SK-N-SH (cell line): ENCODE results near the gene SLC16A12. TPM values are rescaled to one million over a fixed set of nuclear protein-coding genes. Genes with fewer than 3 reads are reported as not detected.
A peak's percentile ranks its signal among the peaks of the same experiment; 100 is the strongest.

ENCODE experiments used
- CTCF ChIA-PET: fragments of 300-600, 350-600 bp; formaldehyde crosslinking; extraction: SDS; loops from one replicate; lab custom pipeline; 2021; lab: Yijun Ruan, JAX
- POLR2A ChIA-PET: fragments of 350-600 bp; sonication (Branson Sonifier 250); formaldehyde crosslinking; extraction: SDS; loops from one replicate; lab custom pipeline; 2020; ENCODE audit warnings: antibody characterized with exemption, inconsistent platforms; lab: Yijun Ruan, JAX
- DNase-seq: peaks from one replicate; pipeline ENCODE4 v3.0.0; 2012
- H2AFZ ChIP-seq: fragments of 200-600 bp; sonication (generic); 2 replicates; pipeline ENCODE4 v1.8.1; 2016; ENCODE audit warnings: antibody characterized with exemption, mild to moderate bottlenecking, low read depth
- H3F3A ChIP-seq: fragments of 200-600 bp; sonication (generic); replicated peaks from 2 replicates; pipeline ENCODE3; 2016; ENCODE audit warnings: antibody characterized with exemption, mild to moderate bottlenecking; ENCODE audit not compliant: insufficient read depth
- H3K27ac ChIP-seq, 2 experiments: fragments of 200-500 bp in 1 of 2; fragments of 200-600 bp in 1 of 2; sonication (Bioruptor generic) in 1 of 2; sonication (generic), shearing (Covaris generic) in 1 of 2; 2 replicates each; pipeline versions ENCODE4 v1.5.1 to v1.6.1; 2014 to 2016; ENCODE audit warnings: low read depth in 2 of 2, inconsistent platforms in 1 of 2, low read length in 1 of 2, mild to moderate bottlenecking in 1 of 2, mixed read lengths in 1 of 2
- H3K27me3 ChIP-seq: fragments of 200-600 bp; sonication (generic), shearing (Covaris generic); 2 replicates; pipeline ENCODE4 v1.6.1; 2016; ENCODE audit warnings: mixed run types; ENCODE audit not compliant: insufficient read depth
- H3K36me3 ChIP-seq, 2 experiments: fragments of 200-500 bp in 1 of 2; fragments of 200-600 bp in 1 of 2; sonication (Bioruptor generic) in 1 of 2; sonication (generic) in 1 of 2; replicated peaks in 1 of 2; 2 replicates each; pipeline versions ENCODE3 to v1.5.1; 2014 to 2016; ENCODE audit warnings: low read length in 1 of 2, mild to moderate bottlenecking in 1 of 2; ENCODE audit not compliant: insufficient read depth in 2 of 2, control insufficient read depth in 1 of 2
- H3K4me1 ChIP-seq, 2 experiments: fragments of 200-500 bp in 1 of 2; fragments of 200-600 bp in 1 of 2; sonication (Bioruptor generic) in 1 of 2; sonication (generic), shearing (Covaris generic) in 1 of 2; 2 replicates each; pipeline versions ENCODE4 v1.5.1 to v1.6.1; 2014 to 2016; ENCODE audit warnings: low read depth in 1 of 2, low read length in 1 of 2, mixed run types in 1 of 2; ENCODE audit not compliant: insufficient read depth in 2 of 2, control insufficient read depth in 1 of 2
- H3K4me2 ChIP-seq: fragments of 200-600 bp; sonication (generic), shearing (Covaris generic); 2 replicates; pipeline ENCODE4 v1.6.1; 2017; ENCODE audit warnings: mixed run types
- H3K4me3 ChIP-seq, 2 experiments: fragments of 200-500 bp in 1 of 2; fragments of 200-600 bp in 1 of 2; sonication (Bioruptor generic) in 1 of 2; sonication (generic), shearing (Covaris generic) in 1 of 2; 2 replicates each; pipeline versions ENCODE4 v1.5.1 to v1.8.1; 2014 to 2016; ENCODE audit warnings: low read depth in 2 of 2, inconsistent platforms in 1 of 2, low read length in 1 of 2, mild to moderate bottlenecking in 1 of 2, mixed read lengths in 1 of 2, moderate library complexity in 1 of 2
- H3K79me2 ChIP-seq: fragments of 200-600 bp; sonication (generic); 2 replicates; pipeline ENCODE4 v1.8.1; 2017; ENCODE audit warnings: mild to moderate bottlenecking; ENCODE audit not compliant: insufficient read depth
- H3K9ac ChIP-seq: fragments of 200-600 bp; sonication (generic); 2 replicates; pipeline ENCODE4 v1.6.1; 2017; ENCODE audit warnings: mixed run types
- H3K9me2 ChIP-seq: fragments of 200-600 bp; sonication (generic); 2 replicates; pipeline ENCODE4 v1.6.1; 2017; ENCODE audit warnings: mixed run types
- H3K9me3 ChIP-seq: fragments of 200-600 bp; sonication (generic); 2 replicates; pipeline ENCODE4 v1.6.1; 2017; ENCODE audit warnings: mixed run types, mild to moderate bottlenecking, moderate library complexity
- H4K20me1 ChIP-seq: fragments of 200-600 bp; sonication (generic); 2 replicates; pipeline ENCODE4 v1.6.1; 2017; ENCODE audit warnings: mild to moderate bottlenecking, mixed run types; ENCODE audit not compliant: insufficient read depth
- EP300 ChIP-seq, 2 experiments: IDR thresholded peaks; 2 replicates each; pipeline versions ENCODE4 v1.4.0 to v1.6.1; 2012; ENCODE audit warnings: borderline replicate concordance in 1 of 2, low read depth in 1 of 2, low read length in 1 of 2
- FOXJ3 ChIP-seq: sonication (generic); formaldehyde crosslinking; IDR thresholded peaks from 2 replicates; pipeline ENCODE4 v1.5.1; 2020; ENCODE audit warnings: mild to moderate bottlenecking, missing genetic modification reagents
- FOXM1 ChIP-seq: IDR thresholded peaks from 2 replicates; pipeline ENCODE4 v1.4.0; 2012; ENCODE audit warnings: low read depth, mild to moderate bottlenecking
- GATA2 ChIP-seq: sonication (generic); formaldehyde crosslinking; IDR thresholded peaks from 2 replicates; pipeline ENCODE4 v1.5.0; 2020; ENCODE audit warnings: mild to moderate bottlenecking, missing genetic modification reagents
- MXI1 ChIP-seq: IDR thresholded peaks from 2 replicates; pipeline ENCODE4 v1.6.1; 2012; ENCODE audit warnings: mild to moderate bottlenecking, low read depth, low read length, improper control_type of control experiment
- NFIC ChIP-seq: IDR thresholded peaks from 2 replicates; pipeline ENCODE4 v1.4.0; 2012; ENCODE audit warnings: borderline replicate concordance
- NRF1 ChIP-seq: IDR thresholded peaks from 2 replicates; pipeline ENCODE4 v1.6.1; 2012; ENCODE audit warnings: low read depth, mild to moderate bottlenecking, low read length
- RCOR1 ChIP-seq: fragments of 150-350 bp; IDR thresholded peaks from 2 replicates; pipeline ENCODE4 v1.6.1; 2017; ENCODE audit warnings: antibody characterized with exemption, low read length
- RFX5 ChIP-seq: IDR thresholded peaks from 2 replicates; pipeline ENCODE4 v1.6.1; 2012; ENCODE audit warnings: mild to moderate bottlenecking, improper control_type of control experiment, low read length
- RXRA ChIP-seq: IDR thresholded peaks from 2 replicates; pipeline ENCODE4 v1.4.0; 2012; ENCODE audit warnings: low read depth, mild to moderate bottlenecking, borderline replicate concordance
- SIN3A ChIP-seq: IDR thresholded peaks from 2 replicates; pipeline ENCODE4 v1.6.1; 2012; ENCODE audit warnings: low read depth, mild to moderate bottlenecking, low read length, moderate library complexity, borderline replicate concordance
- SMC3 ChIP-seq: IDR thresholded peaks from 2 replicates; pipeline ENCODE4 v1.6.1; 2012; ENCODE audit warnings: low read depth, low read length, improper control_type of control experiment
- TEAD4 ChIP-seq: IDR thresholded peaks from 2 replicates; pipeline ENCODE4 v1.4.0; 2012; ENCODE audit warnings: mild to moderate bottlenecking, borderline replicate concordance; ENCODE audit not compliant: insufficient read depth
- YY1 ChIP-seq: IDR thresholded peaks from 2 replicates; pipeline ENCODE4 v1.4.0; 2012; ENCODE audit warnings: low read depth, mild to moderate bottlenecking
- WGBS: methylation state at CpG from one replicate; pipeline ENCODE4 v1.1.6; 2017; ENCODE audit warnings: low lambda C conversion rate; 5-methylcytosine and 5-hydroxymethylcytosine counted together
- polyA plus RNA-seq, 3 experiments: library from polyadenylated mRNA; depleted of rRNA; stranded (reverse); fragments of >200 nt; gene quantifications; 2 replicates each; pipeline ENCODE4 v1.2.3, GENCODE V29; 2012
- TF ChIP-seq, protein P1 (sequence below): IDR thresholded peaks from 2 replicates; pipeline ENCODE4 v1.4.0; 2012; ENCODE audit warnings: low read depth
- TF ChIP-seq, protein P2 (sequence below): IDR thresholded peaks from 2 replicates; pipeline ENCODE4 v1.4.0; 2012; ENCODE audit warnings: low read depth, borderline replicate concordance
- TF ChIP-seq, protein P3 (sequence below): IDR thresholded peaks from 2 replicates; pipeline ENCODE4 v1.6.1; 2012; ENCODE audit warnings: mild to moderate bottlenecking, low read depth, low read length, moderate library complexity
- TF ChIP-seq, protein P4 (sequence below): fragments of 200-600 bp; sonication (generic); IDR thresholded peaks from 2 replicates; pipeline ENCODE4 v1.6.1; 2017; ENCODE audit warnings: antibody characterized with exemption, mild to moderate bottlenecking, moderate library complexity

Gene SLC16A12
- polyA plus RNA-seq, 1 of the 3 experiments (the other 2 are of a cell fraction), result 0.13 TPM

DNA sequence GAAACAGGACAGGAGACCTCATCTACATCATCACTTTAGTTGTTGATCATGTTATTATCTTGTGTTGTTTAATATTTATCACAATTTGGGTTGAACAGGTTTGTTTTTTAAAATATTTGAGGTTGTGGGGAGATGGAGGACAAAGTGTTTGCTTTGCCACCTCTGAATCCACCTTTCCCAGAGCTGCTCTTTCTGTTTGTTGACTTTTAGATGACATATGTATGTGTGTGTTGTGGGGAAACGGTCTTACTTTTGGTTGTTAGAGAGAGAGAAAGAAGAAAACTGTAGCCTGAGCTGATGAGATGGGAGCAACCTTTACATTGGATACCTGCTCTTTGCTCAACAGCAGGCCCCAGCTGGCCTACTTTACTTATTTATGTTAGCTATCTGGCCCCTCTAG, 19.0 kb upstream of the SLC16A12 start:
- no peak overlapping the region for H3K4me2 ChIP-seq
- CTCF ChIA-PET, result interaction anchor here (0.8 to 2.8 kb wide), 4 partner anchors 9 to 337 kb away, joined by 3 to 8 read pairs (median 5); no protein-coding TSS in a partner anchor

DNA sequence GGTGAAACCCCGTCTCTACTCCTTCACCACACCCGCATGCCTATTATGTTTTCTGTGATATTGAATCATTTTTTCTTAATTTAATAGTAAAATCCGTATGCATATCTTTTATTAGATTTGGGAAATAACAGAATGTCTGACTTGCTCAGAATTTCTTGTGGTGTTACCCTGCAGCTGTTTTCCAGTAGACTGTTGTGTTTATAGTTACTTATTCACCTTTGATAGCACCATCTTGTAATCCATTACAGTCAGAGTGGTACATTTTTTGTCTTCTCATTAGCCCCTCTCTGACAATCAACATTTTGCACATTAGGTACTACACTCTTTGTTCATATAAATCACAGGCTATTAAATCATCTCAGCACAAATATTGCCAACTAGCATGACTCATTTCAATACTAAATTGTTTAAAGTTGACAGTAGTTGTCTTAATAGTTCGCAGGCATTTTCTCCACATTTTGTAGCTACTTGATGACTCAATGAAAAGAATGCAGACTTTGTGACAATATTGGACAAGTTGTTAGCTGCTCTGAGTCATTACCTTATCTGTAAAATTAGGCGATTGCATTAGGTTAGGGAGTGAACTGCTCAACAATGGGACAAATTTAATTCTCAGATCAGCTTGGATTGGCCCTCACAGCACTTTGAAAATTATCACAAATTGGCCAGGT, 17.8 kb upstream of the SLC16A12 start:
- Histone ChIP-seq H3K4me2 (0 out of 2 replicates have a peak overlapping the region, but pooled peaks have one; percentile 48), H3K27ac (peak overlapping the region in 1 of 2 experiments; percentile 68; a peak in 2 of 4 replicates), H3K4me3 (no peak overlapping the region), H3K79me2 (no peaks in the 10 kb centered on the region), H3F3A (peaks cover 7% of the 10 kb centered on the region), H4K20me1 (no peaks in the 10 kb centered on the region), H3K9ac (no peak overlapping the region), H2AFZ (no peak overlapping the region), H3K9me2 (no peaks in the 10 kb centered on the region), H3K27me3 (no peaks in the 10 kb centered on the region), H3K4me1 (peaks cover 4 to 7% of the 10 kb centered on the region in 2 experiments; a peak in 2 of 4 replicates), H3K9me3 (no peaks in the 10 kb centered on the region), H3K36me3 (no peaks in the 10 kb centered on the region)
- ChIA-PET POLR2A (no interaction called here), CTCF (interaction anchor here (1.0 to 2.2 kb wide), 3 partner anchors 9 to 126 kb away, joined by 3 to 6 read pairs (median 6); no protein-coding TSS in a partner anchor)
- WGBS, result 31% methylated on average over 5 of the region's 5 CpGs
- no peak for DNase-seq
- TF ChIP-seq TEAD4 (peak; percentile 91; the same call in 1 of the 2 replicates), FOXM1 (peak; percentile 84; the same call in 1 of the 2 replicates), RXRA (peak; percentile 70; the same call in 1 of the 2 replicates), GATA2 (no peak), RFX5 (no peak), EP300 (IDR thresholded peaks at IDR 0.05; ENCODE audit: borderline replicate concordance in 1 of 2, low read depth in 1 of 2, low read length in 1 of 2) (peak in 1 of 2 experiments; percentile 89; a peak in 2 of 4 replicates), NFIC (peak; percentile 91), YY1 (no peak)
- TF ChIP-seq, protein P1, sequence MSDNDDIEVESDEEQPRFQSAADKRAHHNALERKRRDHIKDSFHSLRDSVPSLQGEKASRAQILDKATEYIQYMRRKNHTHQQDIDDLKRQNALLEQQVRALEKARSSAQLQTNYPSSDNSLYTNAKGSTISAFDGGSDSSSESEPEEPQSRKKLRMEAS, result 0 out of 2 replicates have a peak, but pooled peaks have one; percentile 10
- TF ChIP-seq, protein P2, sequence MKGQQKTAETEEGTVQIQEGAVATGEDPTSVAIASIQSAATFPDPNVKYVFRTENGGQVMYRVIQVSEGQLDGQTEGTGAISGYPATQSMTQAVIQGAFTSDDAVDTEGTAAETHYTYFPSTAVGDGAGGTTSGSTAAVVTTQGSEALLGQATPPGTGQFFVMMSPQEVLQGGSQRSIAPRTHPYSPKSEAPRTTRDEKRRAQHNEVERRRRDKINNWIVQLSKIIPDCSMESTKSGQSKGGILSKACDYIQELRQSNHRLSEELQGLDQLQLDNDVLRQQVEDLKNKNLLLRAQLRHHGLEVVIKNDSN, result 0 out of 2 replicates have a peak, but pooled peaks have one; percentile 16
- TF ChIP-seq, protein P3, sequence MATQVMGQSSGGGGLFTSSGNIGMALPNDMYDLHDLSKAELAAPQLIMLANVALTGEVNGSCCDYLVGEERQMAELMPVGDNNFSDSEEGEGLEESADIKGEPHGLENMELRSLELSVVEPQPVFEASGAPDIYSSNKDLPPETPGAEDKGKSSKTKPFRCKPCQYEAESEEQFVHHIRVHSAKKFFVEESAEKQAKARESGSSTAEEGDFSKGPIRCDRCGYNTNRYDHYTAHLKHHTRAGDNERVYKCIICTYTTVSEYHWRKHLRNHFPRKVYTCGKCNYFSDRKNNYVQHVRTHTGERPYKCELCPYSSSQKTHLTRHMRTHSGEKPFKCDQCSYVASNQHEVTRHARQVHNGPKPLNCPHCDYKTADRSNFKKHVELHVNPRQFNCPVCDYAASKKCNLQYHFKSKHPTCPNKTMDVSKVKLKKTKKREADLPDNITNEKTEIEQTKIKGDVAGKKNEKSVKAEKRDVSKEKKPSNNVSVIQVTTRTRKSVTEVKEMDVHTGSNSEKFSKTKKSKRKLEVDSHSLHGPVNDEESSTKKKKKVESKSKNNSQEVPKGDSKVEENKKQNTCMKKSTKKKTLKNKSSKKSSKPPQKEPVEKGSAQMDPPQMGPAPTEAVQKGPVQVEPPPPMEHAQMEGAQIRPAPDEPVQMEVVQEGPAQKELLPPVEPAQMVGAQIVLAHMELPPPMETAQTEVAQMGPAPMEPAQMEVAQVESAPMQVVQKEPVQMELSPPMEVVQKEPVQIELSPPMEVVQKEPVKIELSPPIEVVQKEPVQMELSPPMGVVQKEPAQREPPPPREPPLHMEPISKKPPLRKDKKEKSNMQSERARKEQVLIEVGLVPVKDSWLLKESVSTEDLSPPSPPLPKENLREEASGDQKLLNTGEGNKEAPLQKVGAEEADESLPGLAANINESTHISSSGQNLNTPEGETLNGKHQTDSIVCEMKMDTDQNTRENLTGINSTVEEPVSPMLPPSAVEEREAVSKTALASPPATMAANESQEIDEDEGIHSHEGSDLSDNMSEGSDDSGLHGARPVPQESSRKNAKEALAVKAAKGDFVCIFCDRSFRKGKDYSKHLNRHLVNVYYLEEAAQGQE, result no peak

More for the DNA sequence above, 19.0 kb upstream of the SLC16A12 start:
- H3K27me3 ChIP-seq, result no peaks in the 10 kb centered on the region
- H3K4me3 ChIP-seq, result no peak overlapping the region
- H3K9me3 ChIP-seq, result no peaks in the 10 kb centered on the region
- 75% methylated on average over 1 of the region's 1 CpG for WGBS
- H4K20me1 ChIP-seq, result no peaks in the 10 kb centered on the region
- peaks cover 7% of the 10 kb centered on the region for H3F3A ChIP-seq
- H3K9me2 ChIP-seq, result no peaks in the 10 kb centered on the region
- no peaks in the 10 kb centered on the region for H3K36me3 ChIP-seq
- H3K9ac ChIP-seq, result no peak overlapping the region
- H3K79me2 ChIP-seq, result no peaks in the 10 kb centered on the region
- POLR2A ChIA-PET, result no interaction called here
- TF ChIP-seq NRF1 (no peak), RCOR1 (no peak), SMC3 (no peak), SIN3A (no peak), RFX5 (no peak), EP300 (IDR thresholded peaks at IDR 0.05; ENCODE audit: borderline replicate concordance in 1 of 2, low read depth in 1 of 2, low read length in 1 of 2) (no peak), FOXJ3 (CRISPR knock-in tag) (no peak), MXI1 (no peak)
- TF ChIP-seq, protein P1, result no peak
- TF ChIP-seq, protein P4, sequence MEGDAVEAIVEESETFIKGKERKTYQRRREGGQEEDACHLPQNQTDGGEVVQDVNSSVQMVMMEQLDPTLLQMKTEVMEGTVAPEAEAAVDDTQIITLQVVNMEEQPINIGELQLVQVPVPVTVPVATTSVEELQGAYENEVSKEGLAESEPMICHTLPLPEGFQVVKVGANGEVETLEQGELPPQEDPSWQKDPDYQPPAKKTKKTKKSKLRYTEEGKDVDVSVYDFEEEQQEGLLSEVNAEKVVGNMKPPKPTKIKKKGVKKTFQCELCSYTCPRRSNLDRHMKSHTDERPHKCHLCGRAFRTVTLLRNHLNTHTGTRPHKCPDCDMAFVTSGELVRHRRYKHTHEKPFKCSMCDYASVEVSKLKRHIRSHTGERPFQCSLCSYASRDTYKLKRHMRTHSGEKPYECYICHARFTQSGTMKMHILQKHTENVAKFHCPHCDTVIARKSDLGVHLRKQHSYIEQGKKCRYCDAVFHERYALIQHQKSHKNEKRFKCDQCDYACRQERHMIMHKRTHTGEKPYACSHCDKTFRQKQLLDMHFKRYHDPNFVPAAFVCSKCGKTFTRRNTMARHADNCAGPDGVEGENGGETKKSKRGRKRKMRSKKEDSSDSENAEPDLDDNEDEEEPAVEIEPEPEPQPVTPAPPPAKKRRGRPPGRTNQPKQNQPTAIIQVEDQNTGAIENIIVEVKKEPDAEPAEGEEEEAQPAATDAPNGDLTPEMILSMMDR, result no peak
- H3K27ac ChIP-seq, result no peak overlapping the region
- H3K4me1 ChIP-seq, result peaks cover 4 to 7% of the 10 kb centered on the region in 2 experiments; a peak in 2 of 4 replicates
- H2AFZ ChIP-seq, result no peak overlapping the region
- no peak for DNase-seq
